D721Med (cell line): Measurements from ENCODE around the gene SERPINA4.

Source experiments
- DNase-seq: peaks from one replicate; pipeline ENCODE4 v3.0.0; 2011; ENCODE audit warnings: low spot score; ENCODE audit not compliant: insufficient read length
- FAIRE-seq: peaks from 2 replicates; lab custom pipeline; 2011; peaks lifted over from hg19 to GRCh38; lab: Jason Lieb, UNC
- CTCF ChIP-seq: IDR thresholded peaks from 2 replicates; pipeline ENCODE4 v1.5.1; 2012; ENCODE audit warnings: mild to moderate bottlenecking, control low read depth; ENCODE audit not compliant: insufficient read depth; ENCODE audit errors: missing control alignments

The SERPINA4 gene

DNA sequence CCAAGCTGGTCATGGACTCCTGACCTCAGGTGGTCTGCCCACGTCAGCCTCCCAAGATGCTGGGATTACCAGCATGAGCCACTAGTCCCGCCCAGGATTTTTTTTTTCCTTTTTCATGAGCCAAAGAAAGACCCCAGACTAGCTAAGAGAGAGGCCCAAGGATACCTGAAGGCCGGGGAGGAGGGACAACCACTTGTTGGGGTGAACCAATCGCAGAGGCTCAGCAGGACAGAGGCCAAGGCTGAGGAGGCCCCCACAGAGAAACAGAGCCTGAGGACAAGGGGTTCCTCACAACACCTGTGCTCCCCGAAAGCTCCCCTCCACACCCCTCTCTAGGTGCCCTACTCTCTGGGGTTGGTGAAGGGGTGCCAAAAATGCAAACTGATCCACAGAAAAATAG, 49.9 kb downstream of the SERPINA4 start:
- no peak for TF ChIP-seq CTCF
- FAIRE-seq (no peak), DNase-seq (no peak)

DNA sequence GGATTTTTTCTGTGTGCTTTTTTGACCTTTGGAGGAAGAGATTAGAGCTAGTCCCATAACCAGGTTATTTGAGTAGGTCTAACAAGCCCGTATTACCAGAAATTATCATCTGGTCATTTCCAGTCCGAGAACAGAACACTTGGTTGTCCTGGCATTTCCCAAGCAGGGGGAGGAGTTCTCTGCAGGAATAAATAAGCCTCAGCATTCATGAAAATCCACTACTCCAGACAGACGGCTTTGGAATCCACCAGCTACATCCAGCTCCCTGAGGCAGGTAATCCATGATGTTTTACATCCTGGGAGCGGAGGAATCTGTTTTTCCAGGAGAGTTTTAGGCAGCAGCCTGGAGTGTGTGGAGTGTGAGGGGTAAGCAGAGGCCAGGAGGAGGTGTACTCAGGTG, 50.9 kb downstream of the SERPINA4 start, which contains the start of gene SERPINA3:
Gene SERPINA3 (plus strand): TSS at position 218 of the 400 bp plus-strand sequence. CDS start 2,051 bp downstream, outside the sequence.
- FAIRE-seq, result no peak
- DNase-seq, result no peak
- no peak for TF ChIP-seq CTCF

- TF ChIP-seq CTCF, result no peak
- DNase-seq, result no peak
- no peak for FAIRE-seq
Measured at GRCh38 chr14:94612580-94613554, 51.6 kb downstream of the SERPINA4 start.

DNA sequence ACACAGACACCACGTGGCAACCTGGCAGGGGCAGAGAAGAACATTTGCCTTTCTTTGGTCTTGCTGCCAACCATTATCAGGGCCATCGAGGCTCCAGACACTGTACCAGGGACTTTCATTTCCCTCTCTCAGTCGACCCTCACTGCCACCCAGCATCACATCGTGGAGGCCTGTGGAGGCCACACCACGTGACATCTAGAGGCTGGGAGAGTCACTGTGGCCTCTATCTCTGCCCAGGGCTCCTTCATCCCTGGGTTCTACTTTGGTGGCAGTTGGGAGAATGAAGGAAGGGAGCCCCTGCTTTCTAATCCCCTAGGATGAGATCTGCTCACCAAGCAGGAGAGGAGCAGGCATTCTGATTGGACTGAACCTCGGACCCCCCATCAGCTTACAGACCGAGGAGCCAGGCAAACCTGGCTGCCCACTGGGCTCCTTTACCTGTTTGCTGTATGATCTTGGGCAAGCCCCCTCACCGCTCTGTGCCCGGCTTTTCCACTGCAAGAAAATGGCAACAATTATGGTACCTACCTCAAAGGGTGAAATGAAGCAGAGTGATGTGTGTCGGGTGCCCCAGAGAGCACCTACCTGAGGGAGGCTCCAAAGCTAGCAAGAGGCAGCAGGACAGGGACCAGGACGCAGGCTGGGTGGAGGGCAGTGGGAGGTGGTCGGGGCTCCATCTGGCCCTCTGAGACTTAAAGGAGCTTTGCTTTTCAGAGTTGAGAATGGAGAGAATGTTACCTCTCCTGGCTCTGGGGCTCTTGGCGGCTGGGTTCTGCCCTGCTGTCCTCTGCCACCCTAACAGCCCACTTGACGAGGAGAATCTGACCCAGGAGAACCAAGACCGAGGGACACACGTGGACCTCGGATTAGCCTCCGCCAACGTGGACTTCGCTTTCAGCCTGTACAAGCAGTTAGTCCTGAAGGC, 52.7 kb downstream of the SERPINA4 start:
- TF ChIP-seq CTCF, result no peak
- DNase-seq (no peak), FAIRE-seq (no peak)

DNA sequence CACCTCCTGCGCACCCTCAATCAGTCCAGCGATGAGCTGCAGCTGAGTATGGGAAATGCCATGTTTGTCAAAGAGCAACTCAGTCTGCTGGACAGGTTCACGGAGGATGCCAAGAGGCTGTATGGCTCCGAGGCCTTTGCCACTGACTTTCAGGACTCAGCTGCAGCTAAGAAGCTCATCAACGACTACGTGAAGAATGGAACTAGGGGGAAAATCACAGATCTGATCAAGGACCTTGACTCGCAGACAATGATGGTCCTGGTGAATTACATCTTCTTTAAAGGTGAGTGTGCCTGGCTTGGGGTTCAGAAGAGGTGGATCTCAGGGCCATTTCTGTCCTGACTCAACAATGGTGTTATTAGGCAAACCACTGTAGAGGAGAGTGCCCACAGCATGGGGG, 53.6 kb downstream of the SERPINA4 start:
- no peak for TF ChIP-seq CTCF
- DNase-seq (no peak), FAIRE-seq (no peak)

DNA sequence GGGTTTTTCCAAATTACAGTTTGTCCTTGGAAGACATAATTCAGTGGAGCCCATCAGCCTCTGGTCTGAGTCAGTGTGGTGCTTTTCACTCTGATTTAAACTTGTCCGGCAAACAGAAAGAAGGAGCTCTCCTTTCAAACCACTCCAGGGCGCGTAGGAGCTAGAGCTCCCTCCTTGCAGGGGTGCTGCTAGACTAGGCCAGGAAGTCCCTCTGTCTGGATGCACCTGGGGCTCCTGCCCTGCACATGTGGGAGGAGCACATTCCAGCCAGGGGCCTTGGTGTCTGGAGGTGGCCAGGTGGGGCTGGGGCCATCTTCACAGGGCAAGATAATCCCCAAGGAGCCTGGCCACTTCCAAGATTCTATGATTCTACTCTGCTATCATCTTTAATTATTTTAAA, 54.0 kb downstream of the SERPINA4 start:
- DNase-seq (no peak), FAIRE-seq (no peak)
- no peak for TF ChIP-seq CTCF
